M059J (cell line): ENCODE results near the gene DEFB119. TPM values are rescaled to one million over a fixed set of nuclear protein-coding genes. Genes with fewer than 3 reads are reported as not detected.

Source experiments
- total RNA-seq: library from RNA; depleted of rRNA; stranded (reverse); fragments of >200 nt; shearing (Covaris generic); gene quantifications from 2 replicates; pipeline ENCODE4 v1.2.3, GENCODE V29; 2014; rRNA removed

Gene DEFB119
- total RNA-seq, 1 experiment from 2014 or later, result not detected

Other genes with a start within 250 kb of the DEFB119 start
- gene DEFB115, start 132.9 kb downstream of the DEFB119 start, total RNA-seq, result not detected in 2 replicates
- not detected in 2 replicates for gene DEFB116, start 82.0 kb downstream of the DEFB119 start, total RNA-seq
- not detected in 2 replicates for gene DEFB118, start 22.0 kb downstream of the DEFB119 start, total RNA-seq
- not detected in 2 replicates for gene DEFB121, start 15.6 kb upstream of the DEFB119 start, total RNA-seq
- gene DEFB123, start 50.0 kb upstream of the DEFB119 start, total RNA-seq, result not detected in 2 replicates
- gene DEFB124, start 84.5 kb upstream of the DEFB119 start, total RNA-seq, result not detected in 2 replicates
- not detected in 2 replicates for gene REM1, start 84.7 kb upstream of the DEFB119 start, total RNA-seq
- 244 and 248 TPM in 2 replicates for gene HM13, start 123.9 kb upstream of the DEFB119 start, total RNA-seq
- 1,421 and 1,771 TPM in 2 replicates for gene ID1, start 214.7 kb upstream of the DEFB119 start, total RNA-seq
- gene COX4I2, start 247.3 kb upstream of the DEFB119 start, total RNA-seq, result not detected in 2 replicates